ENCODE measurements around the gene LIPE.

The LIPE gene

GRCh38 chr19:42411581-42412178 lies 15.5 kb downstream of the LIPE start:
- TF ChIP-seq ZFX (IDR thresholded peaks at IDR 0.05; ENCODE audit: borderline replicate concordance) (no peak), CTCF (IDR thresholded peaks at IDR 0.05) (no peak)

GRCh38 chr19:42410371-42410770 lies 16.8 kb downstream of the LIPE start:
- no peak overlapping the region for H3K27ac ChIP-seq
- TF ChIP-seq CTCF (IDR thresholded peaks at IDR 0.05) (no peak), ZFX (IDR thresholded peaks at IDR 0.05; ENCODE audit: borderline replicate concordance) (no peak)

More at GRCh38 chr19:42411581-42412178, 15.5 kb downstream of the LIPE start:
- no peak overlapping the region for H3K27ac ChIP-seq

GRCh38 chr19:42409477-42409876 lies 17.7 kb downstream of the LIPE start:
- TF ChIP-seq ZFX (IDR thresholded peaks at IDR 0.05; ENCODE audit: borderline replicate concordance) (no peak), CTCF (IDR thresholded peaks at IDR 0.05) (no peak)
- no peak overlapping the region for H3K27ac ChIP-seq

GRCh38 chr19:42407816-42408175 lies 19.4 kb downstream of the LIPE start:
- TF ChIP-seq CTCF (IDR thresholded peaks at IDR 0.05) = no peak
- TF ChIP-seq ZFX (IDR thresholded peaks at IDR 0.05; ENCODE audit: borderline replicate concordance) = no peak

GRCh38 chr19:42407085-42407815 lies 19.9 kb downstream of the LIPE start:
- TF ChIP-seq ZFX (IDR thresholded peaks at IDR 0.05; ENCODE audit: borderline replicate concordance) = no peak
- TF ChIP-seq CTCF (IDR thresholded peaks at IDR 0.05) = no peak

More at GRCh38 chr19:42407816-42408175, 19.4 kb downstream of the LIPE start:
- no peak overlapping the region for H3K27ac ChIP-seq

GRCh38 chr19:42406111-42406510 lies 21.1 kb downstream of the LIPE start:
- TF ChIP-seq CTCF (IDR thresholded peaks at IDR 0.05) (no peak), ZFX (IDR thresholded peaks at IDR 0.05; ENCODE audit: borderline replicate concordance) (no peak)
- no peak overlapping the region for H3K27ac ChIP-seq

More at GRCh38 chr19:42407085-42407815, 19.9 kb downstream of the LIPE start:
- H3K27ac ChIP-seq = no peak overlapping the region

- H3K27ac ChIP-seq = no peak overlapping the region
- TF ChIP-seq CTCF (IDR thresholded peaks at IDR 0.05) = no peak
- no peak for TF ChIP-seq ZFX (IDR thresholded peaks at IDR 0.05; ENCODE audit: borderline replicate concordance)
Observed at GRCh38 chr19:42403586-42403985, 23.6 kb downstream of the LIPE start.
